PC-3 (cell line): ENCODE measurements around the gene LYZL6. TPM values are rescaled to one million over a fixed set of nuclear protein-coding genes. Genes with fewer than 3 reads are reported as not detected.

ENCODE experiments used
- ATAC-seq: fragments of 200-7000 bp; cut with Tn5 transposase; 2 replicates; pipeline ENCODE4 v1.9.1; 2020; ENCODE audit warnings: mild to moderate bottlenecking, moderate library complexity
- BruUV-seq: library from RNA; stranded (reverse); fragments of 400-500 nt; replicated peaks from 2 replicates; lab custom pipeline; 2021; lab: Mats Ljungman, UMichigan
- CTCF ChIA-PET: fragments of 300-600 bp; sonication (Branson Sonifier 250); formaldehyde crosslinking; loops from one replicate; lab custom pipeline; 2022; ENCODE audit warnings: antibody characterized with exemption; lab: Charles Lee
- POLR2A ChIA-PET: fragments of 300-600 bp; sonication (Branson Sonifier 250); formaldehyde crosslinking; loops from one replicate; lab custom pipeline; 2022; ENCODE audit warnings: antibody characterized with exemption; ENCODE audit not compliant: unreplicated experiment; lab: Charles Lee
- DNase-seq: peaks from one replicate; pipeline ENCODE4 v3.0.0-alpha.2; 2015
- H2AFZ ChIP-seq: fragments of 300-600 bp; sonication (generic); 2 replicates; pipeline ENCODE4 v1.6.0; 2016; ENCODE audit warnings: antibody characterized with exemption, low read length
- H3F3A ChIP-seq: fragments of 300-600 bp; sonication (generic); one replicate; pipeline ENCODE4 v1.6.0; 2017; ENCODE audit warnings: antibody characterized with exemption, low read length, control low read depth, mild to moderate bottlenecking; ENCODE audit not compliant: unreplicated experiment
- H3K27ac ChIP-seq: fragments of 300-600 bp; sonication (generic); 2 replicates; pipeline ENCODE4 v1.5.1; 2016; ENCODE audit warnings: mild to moderate bottlenecking, low read length
- H3K27me3 ChIP-seq: fragments of 300-600 bp; sonication (generic); 2 replicates; pipeline ENCODE4 v1.6.1; 2016; ENCODE audit warnings: low read length, mixed read lengths
- H3K36me3 ChIP-seq: fragments of 300-600 bp; sonication (generic); 2 replicates; pipeline ENCODE4 v1.6.1; 2016; ENCODE audit warnings: low read depth, mixed run types, low read length, mixed read lengths
- H3K4me1 ChIP-seq: fragments of 300-600 bp; sonication (generic); 2 replicates; pipeline ENCODE4 v1.5.1; 2016; ENCODE audit warnings: low read length; ENCODE audit not compliant: insufficient read depth
- H3K4me2 ChIP-seq: fragments of 300-600 bp; sonication (generic); 2 replicates; pipeline ENCODE4 v1.6.0; 2016; ENCODE audit warnings: low read length
- H3K4me3 ChIP-seq: fragments of 300-600 bp; sonication (generic); 2 replicates; pipeline ENCODE4 v1.5.1; 2016; ENCODE audit warnings: mild to moderate bottlenecking, low read length, mixed read lengths
- H3K79me2 ChIP-seq: fragments of 300-600 bp; sonication (generic); 2 replicates; pipeline ENCODE4 v1.6.1; 2017; ENCODE audit warnings: low read length, mixed read lengths
- H3K9ac ChIP-seq: fragments of 300-600 bp; sonication (generic); 2 replicates; pipeline ENCODE4 v1.6.0; 2016; ENCODE audit warnings: mild to moderate bottlenecking, low read length
- H3K9me2 ChIP-seq: fragments of 300-600 bp; sonication (generic); replicated peaks from 2 replicates; pipeline ENCODE4 v1.6.1; 2016; ENCODE audit warnings: mixed run types, low read length, mixed read lengths
- H3K9me3 ChIP-seq: fragments of 300-600 bp; sonication (generic); 2 replicates; pipeline ENCODE4 v1.6.1; 2016; ENCODE audit warnings: low read length, mixed read lengths
- H4K20me1 ChIP-seq: fragments of 300-600 bp; sonication (generic); 2 replicates; pipeline ENCODE4 v1.6.1; 2016; ENCODE audit warnings: low read length, mixed read lengths
- EZH2 ChIP-seq: fragments of 300-600 bp; sonication (generic); IDR thresholded peaks from one replicate; pipeline ENCODE4 v1.6.1; 2017; ENCODE audit warnings: antibody characterized with exemption, mild to moderate bottlenecking, low read length; ENCODE audit not compliant: unreplicated experiment
- EZH2phosphoT487 ChIP-seq: fragments of 300-600 bp; sonication (generic); IDR thresholded peaks from 2 replicates; pipeline ENCODE4 v1.6.1; 2018; ENCODE audit warnings: mild to moderate bottlenecking, antibody characterized with exemption, low read length, borderline replicate concordance
- intact Hi-C: fragments of 100-400 bp; cut with micrococcal nuclease; formaldehyde crosslinking; loops from 2 replicates; pipeline ENCODE4 v1.9.0; 2023
- total RNA-seq: library from RNA; depleted of rRNA; stranded (reverse); fragments of >200 nt; gene quantifications from 2 replicates; pipeline ENCODE4 v1.2.3, GENCODE V29; 2014
- TF ChIP-seq, protein P1 (sequence below): fragments of 300-600 bp; sonication (generic); conservative IDR thresholded peaks from 2 replicates; pipeline ENCODE4 v1.5.1; 2017; ENCODE audit warnings: antibody characterized with exemption, low read depth, mild to moderate bottlenecking, low read length

LYZL6 gene
- total RNA-seq, 1 experiment from 2014 or later = not detected

DNA sequence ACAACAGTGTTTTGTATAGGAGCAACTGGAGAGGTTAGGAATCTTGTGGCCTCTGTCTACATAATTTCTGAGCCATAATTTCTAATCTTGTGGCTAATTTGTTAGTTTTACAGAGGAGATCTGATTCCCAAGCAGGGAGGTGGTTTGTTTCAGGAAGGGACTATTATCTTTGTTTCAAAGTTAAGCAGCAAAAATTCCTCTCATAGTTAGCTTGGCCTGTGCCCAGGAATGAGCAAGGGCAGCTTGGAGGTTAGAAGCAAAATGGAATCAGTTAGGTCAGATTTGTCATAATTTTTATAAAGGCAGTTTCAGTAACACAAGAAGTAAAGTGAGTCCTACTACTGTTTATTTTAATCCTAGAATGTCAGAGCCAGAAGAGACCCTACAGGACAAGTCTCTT, 10.9 kb downstream of the LYZL6 start:
- no TSS peak for BruUV-seq
- Histone ChIP-seq H3K4me2 (no peak overlapping the region), H3K4me1 (peaks cover 7% of the 10 kb centered on the region; the same call in 1 of the 2 replicates), H3K9me3 (no peaks in the 10 kb centered on the region), H3F3A (no peaks in the 10 kb centered on the region), H3K36me3 (no peaks in the 10 kb centered on the region), H3K9ac (no peak overlapping the region), H3K27ac (no peak overlapping the region), H3K27me3 (no peaks in the 10 kb centered on the region), H3K79me2 (no peaks in the 10 kb centered on the region), H2AFZ (no peak overlapping the region), H3K9me2 (no peaks in the 10 kb centered on the region), H3K4me3 (no peak overlapping the region), H4K20me1 (no peaks in the 10 kb centered on the region)
- TF ChIP-seq EZH2phosphoT487 = no peak
- TF ChIP-seq, protein P1, sequence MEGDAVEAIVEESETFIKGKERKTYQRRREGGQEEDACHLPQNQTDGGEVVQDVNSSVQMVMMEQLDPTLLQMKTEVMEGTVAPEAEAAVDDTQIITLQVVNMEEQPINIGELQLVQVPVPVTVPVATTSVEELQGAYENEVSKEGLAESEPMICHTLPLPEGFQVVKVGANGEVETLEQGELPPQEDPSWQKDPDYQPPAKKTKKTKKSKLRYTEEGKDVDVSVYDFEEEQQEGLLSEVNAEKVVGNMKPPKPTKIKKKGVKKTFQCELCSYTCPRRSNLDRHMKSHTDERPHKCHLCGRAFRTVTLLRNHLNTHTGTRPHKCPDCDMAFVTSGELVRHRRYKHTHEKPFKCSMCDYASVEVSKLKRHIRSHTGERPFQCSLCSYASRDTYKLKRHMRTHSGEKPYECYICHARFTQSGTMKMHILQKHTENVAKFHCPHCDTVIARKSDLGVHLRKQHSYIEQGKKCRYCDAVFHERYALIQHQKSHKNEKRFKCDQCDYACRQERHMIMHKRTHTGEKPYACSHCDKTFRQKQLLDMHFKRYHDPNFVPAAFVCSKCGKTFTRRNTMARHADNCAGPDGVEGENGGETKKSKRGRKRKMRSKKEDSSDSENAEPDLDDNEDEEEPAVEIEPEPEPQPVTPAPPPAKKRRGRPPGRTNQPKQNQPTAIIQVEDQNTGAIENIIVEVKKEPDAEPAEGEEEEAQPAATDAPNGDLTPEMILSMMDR = no peak
- CTCF ChIA-PET = no interaction called here
- ATAC-seq (no peak), DNase-seq (no peak)
- POLR2A ChIA-PET = no interaction called here
- intact Hi-C loops = no loop called here

DNA sequence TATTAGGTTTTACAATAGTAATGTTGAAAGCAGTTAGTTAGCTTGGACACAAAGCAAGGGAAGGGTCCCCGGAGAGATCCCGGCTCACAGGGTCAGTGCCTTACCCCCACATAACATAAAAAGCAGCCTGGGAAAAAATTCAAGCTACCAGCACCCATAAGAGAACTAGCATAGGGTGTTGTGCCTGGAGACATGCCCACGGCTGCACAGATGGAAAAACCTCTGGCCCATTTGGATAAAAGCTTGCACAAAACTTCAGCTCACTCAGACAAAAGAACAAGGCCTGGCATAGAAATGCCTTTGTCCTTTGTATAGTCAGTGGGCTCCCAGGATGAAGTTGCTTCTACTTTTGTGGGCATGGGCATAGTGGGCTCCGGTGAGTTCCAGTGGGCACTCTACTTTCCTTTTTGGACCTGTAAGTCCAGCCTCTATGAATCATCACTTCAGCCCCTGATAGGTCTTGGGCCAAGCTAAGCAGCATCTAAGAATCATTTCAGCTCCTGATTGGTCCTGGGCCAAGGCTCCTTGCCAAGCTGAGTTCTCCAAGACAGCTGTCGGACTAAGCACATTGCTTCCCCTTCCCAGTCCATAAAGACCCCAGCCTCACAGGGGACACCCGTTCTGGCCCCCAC, 11.6 kb downstream of the LYZL6 start:
- Histone ChIP-seq H3K27ac (no peak overlapping the region), H3K4me3 (no peak overlapping the region), H3K9me2 (no peaks in the 10 kb centered on the region), H3K4me1 (peaks cover 7% of the 10 kb centered on the region; the same call in 1 of the 2 replicates), H2AFZ (no peak overlapping the region), H3K9me3 (no peaks in the 10 kb centered on the region), H4K20me1 (no peaks in the 10 kb centered on the region), H3K27me3 (no peaks in the 10 kb centered on the region), H3K9ac (no peak overlapping the region), H3K79me2 (no peaks in the 10 kb centered on the region), H3F3A (no peaks in the 10 kb centered on the region), H3K36me3 (no peaks in the 10 kb centered on the region), H3K4me2 (no peak overlapping the region)
- POLR2A ChIA-PET = no interaction called here
- no peak for DNase-seq
- BruUV-seq = no TSS peak
- intact Hi-C loops = no loop called here
- TF ChIP-seq, protein P1 = no peak
- TF ChIP-seq EZH2phosphoT487 (no peak), EZH2 (no peak)
- ATAC-seq = no peak
- CTCF ChIA-PET = no interaction called here

DNA sequence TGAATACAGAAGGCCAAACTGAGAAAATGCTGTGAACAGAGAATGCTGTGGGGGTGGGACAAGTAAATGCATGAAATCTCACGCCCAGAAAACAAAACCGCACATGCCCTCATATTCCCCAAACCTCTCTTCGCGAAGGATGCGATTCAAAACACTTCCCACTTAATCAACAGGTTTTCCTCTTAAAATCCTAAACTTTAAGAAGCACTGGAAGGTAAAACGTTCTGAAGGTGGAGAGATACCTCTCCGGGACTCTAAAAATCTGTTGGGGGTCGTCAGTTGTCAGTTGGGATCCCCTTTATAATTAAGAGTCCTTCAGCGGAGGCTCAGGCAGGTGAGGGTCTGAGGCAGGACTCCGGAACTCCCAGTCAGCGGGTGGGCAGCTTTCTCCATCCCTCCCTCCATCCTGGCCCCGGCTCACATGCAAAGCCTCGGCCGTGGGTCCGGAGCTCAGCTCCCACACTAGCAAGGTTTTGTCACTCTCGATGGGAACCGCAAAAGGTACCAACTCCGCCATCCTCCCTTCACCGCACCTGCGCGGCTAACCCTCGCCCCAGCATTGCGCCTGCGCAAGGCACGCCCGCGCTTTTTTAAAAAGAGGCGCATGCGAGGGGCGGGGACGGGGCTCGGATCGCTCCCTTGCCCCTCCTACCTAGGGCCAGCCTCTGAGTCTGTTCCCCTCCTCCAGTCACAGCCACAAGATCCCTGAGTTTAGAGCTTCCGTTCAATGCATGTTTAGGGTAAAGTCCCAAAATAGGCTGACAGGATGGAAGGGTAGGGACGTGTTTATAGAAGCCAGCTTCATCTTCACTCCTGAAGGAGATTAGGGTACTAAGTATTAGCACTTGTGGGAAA, 13.1 kb downstream of the LYZL6 start, which contains the start of gene RDM1:
TSS of gene RDM1 (minus strand) at position 563 of the 855 bp plus-strand sequence. CDS start at position 517, 46 bp downstream.
- BruUV-seq = no TSS peak
- peak; percentile 79 for DNase-seq

More for the DNA sequence above, 13.1 kb downstream of the LYZL6 start, which contains the start of gene RDM1:
- no peaks in the 10 kb centered on the region for H3K36me3 ChIP-seq
- H2AFZ ChIP-seq = peak within 1 kb of the TSS; percentile 97
- intact Hi-C loops = no loop called here
- no peak for TF ChIP-seq EZH2
- TF ChIP-seq, protein P1 = no peak
- no peak for TF ChIP-seq EZH2phosphoT487
- no peaks in the 10 kb centered on the region for H3K9me2 ChIP-seq
- no peaks in the 10 kb centered on the region for H3K79me2 ChIP-seq
- ChIA-PET POLR2A (no interaction called here), CTCF (no interaction called here)
- H3F3A ChIP-seq = no peaks in the 10 kb centered on the region
- H3K27ac ChIP-seq = no peak within 1 kb of the TSS
- H4K20me1 ChIP-seq = no peaks in the 10 kb centered on the region
- peak within 1 kb of the TSS; percentile 95 for H3K4me2 ChIP-seq
- H3K4me1 ChIP-seq = peaks cover 7% of the 10 kb centered on the region; the same call in 1 of the 2 replicates
- no peaks in the 10 kb centered on the region for H3K9me3 ChIP-seq
- H3K27me3 ChIP-seq = no peaks in the 10 kb centered on the region
- peak within 1 kb of the TSS; percentile 68 for H3K4me3 ChIP-seq
- H3K9ac ChIP-seq = peak within 1 kb of the TSS; percentile 51
- peak; percentile 98 for ATAC-seq
